IMR-90 (cell line): Measurements from ENCODE around the gene STAT6. TPM values are rescaled to one million over a fixed set of nuclear protein-coding genes. Genes with fewer than 3 reads are reported as not detected.

Experiments
- ATAC-seq: fragments of 200-7000 bp; cut with Tn5 transposase; 2 replicates; pipeline ENCODE4 v1.9.1; 2020; ENCODE audit warnings: low read depth, mild to moderate bottlenecking, moderate library complexity
- BruUV-seq: library from RNA; stranded (reverse); fragments of 400-500 nt; replicated peaks from 2 replicates; lab custom pipeline; 2021; lab: Mats Ljungman, UMichigan
- CTCF ChIA-PET: fragments of 300-600 bp; formaldehyde crosslinking; extraction: SDS; loops from one replicate; lab custom pipeline; 2021; ENCODE audit warnings: antibody characterized with exemption; lab: Yijun Ruan, JAX
- POLR2A ChIA-PET: fragments of 300-600 bp; sonication (Branson Sonifier 250); formaldehyde crosslinking; loops from one replicate; lab custom pipeline; 2022; ENCODE audit warnings: antibody characterized with exemption; ENCODE audit not compliant: unreplicated experiment; lab: Charles Lee
- DNase-seq: peaks from one replicate; pipeline ENCODE4 v3.0.0; 2013
- H2AFZ ChIP-seq: replicated peaks from 2 replicates; pipeline ENCODE3; 2013; ENCODE audit warnings: low read length, mild to moderate bottlenecking; ENCODE audit not compliant: poor library complexity
- H2AK5ac ChIP-seq: 2 replicates; pipeline ENCODE4 v1.6.1; 2013; ENCODE audit warnings: low read depth, low read length, inconsistent platforms
- H2AK9ac ChIP-seq: replicated peaks from 2 replicates; pipeline ENCODE3; 2013; ENCODE audit warnings: mild to moderate bottlenecking, low read depth, low read length, moderate library complexity; ENCODE audit not compliant: poor library complexity
- H2BK120ac ChIP-seq: 2 replicates; pipeline ENCODE4 v1.6.1; 2013; ENCODE audit warnings: low read depth, low read length, inconsistent platforms
- H2BK15ac ChIP-seq: 3 replicates; pipeline ENCODE4 v1.6.1; 2013; ENCODE audit warnings: low read depth, low read length, inconsistent platforms
- H2BK20ac ChIP-seq: 2 replicates; pipeline ENCODE4 v1.6.1; 2013; ENCODE audit warnings: low read depth, mild to moderate bottlenecking, inconsistent platforms, low read length, moderate library complexity
- H2BK5ac ChIP-seq: 2 replicates; pipeline ENCODE4 v1.6.1; 2013; ENCODE audit warnings: mild to moderate bottlenecking, low read depth, low read length, inconsistent platforms; ENCODE audit not compliant: poor library complexity, severe bottlenecking
- H3K14ac ChIP-seq: replicated peaks from 2 replicates; pipeline ENCODE4 v1.6.1; 2013; ENCODE audit warnings: low read depth, low read length, inconsistent platforms
- H3K18ac ChIP-seq: 2 replicates; pipeline ENCODE4 v1.6.1; 2013; ENCODE audit warnings: low read depth, low read length, control low read depth
- H3K23ac ChIP-seq: 2 replicates; pipeline ENCODE4 v1.6.1; 2013; ENCODE audit warnings: low read depth, low read length, inconsistent platforms
- H3K27ac ChIP-seq: 2 replicates; pipeline ENCODE4 v1.5.1; 2013; ENCODE audit warnings: mild to moderate bottlenecking, control low read depth, low read length; ENCODE audit not compliant: insufficient read depth
- H3K27me3 ChIP-seq: 2 replicates; pipeline ENCODE4 v1.6.1; 2013; ENCODE audit warnings: low read length; ENCODE audit not compliant: control insufficient read depth, insufficient read depth
- H3K36me3 ChIP-seq: 2 replicates; pipeline ENCODE4 v1.6.1; 2013; ENCODE audit warnings: low read length, mixed read lengths; ENCODE audit not compliant: control insufficient read depth, insufficient read depth
- H3K4ac ChIP-seq: 2 replicates; pipeline ENCODE4 v1.6.1; 2013; ENCODE audit warnings: low read depth, low read length, inconsistent platforms
- H3K4me1 ChIP-seq: 2 replicates; pipeline ENCODE4 v1.6.1; 2013; ENCODE audit warnings: low read length, mixed read lengths; ENCODE audit not compliant: control insufficient read depth, insufficient read depth
- H3K4me2 ChIP-seq: 2 replicates; pipeline ENCODE4 v1.6.1; 2013; ENCODE audit warnings: low read depth, mild to moderate bottlenecking, control low read depth, low read length, moderate library complexity
- H3K4me3 ChIP-seq: 2 replicates; pipeline ENCODE4 v1.5.1; 2013; ENCODE audit warnings: low read depth, mild to moderate bottlenecking, control low read depth, low read length, moderate library complexity; ENCODE audit not compliant: insufficient read depth
- H3K56ac ChIP-seq: 2 replicates; pipeline ENCODE4 v1.6.1; 2013; ENCODE audit warnings: low read length, inconsistent platforms; ENCODE audit not compliant: insufficient read depth; ENCODE audit errors: extremely low read depth
- H3K79me1 ChIP-seq, 2 experiments: 2 replicates each; pipeline ENCODE4 v1.6.1; 2013; ENCODE audit warnings: low read length in 2 of 2, inconsistent platforms in 1 of 2, low read depth in 1 of 2
- H3K9ac ChIP-seq: 2 replicates; pipeline ENCODE4 v1.6.1; 2013; ENCODE audit warnings: low read depth, low read length, control low read depth
- H3K9me1 ChIP-seq: 2 replicates; pipeline ENCODE4 v1.6.1; 2013; ENCODE audit warnings: low read length, inconsistent platforms; ENCODE audit not compliant: insufficient read depth
- H3K9me3 ChIP-seq: 2 replicates; pipeline ENCODE4 v1.6.1; 2013; ENCODE audit warnings: low read length; ENCODE audit not compliant: control insufficient read depth, insufficient read depth
- H4K20me1 ChIP-seq: 2 replicates; pipeline ENCODE4 v1.6.1; 2013; ENCODE audit warnings: low read length, inconsistent platforms; ENCODE audit not compliant: insufficient read depth
- H4K5ac ChIP-seq: 2 replicates; pipeline ENCODE4 v1.6.1; 2013; ENCODE audit warnings: mild to moderate bottlenecking, low read depth, low read length, control low read depth
- H4K8ac ChIP-seq, 2 experiments: 2 replicates each; pipeline ENCODE4 v1.6.1; 2013; ENCODE audit warnings: low read depth in 2 of 2, low read length in 2 of 2, control low read depth in 1 of 2, inconsistent platforms in 1 of 2
- H4K91ac ChIP-seq: 2 replicates; pipeline ENCODE4 v1.6.1; 2013; ENCODE audit warnings: low read depth, low read length, inconsistent platforms; ENCODE audit not compliant: insufficient read depth
- FOS ChIP-seq: fragments of 150-350 bp; IDR thresholded peaks from 2 replicates; pipeline ENCODE4 v1.6.1; 2016; ENCODE audit warnings: low read depth, low read length
- MXI1 ChIP-seq: IDR thresholded peaks from 2 replicates; pipeline ENCODE4 v1.6.1; 2012; ENCODE audit warnings: low read depth, mild to moderate bottlenecking, low read length, moderate library complexity, borderline replicate concordance
- NFE2L2 ChIP-seq: fragments of 150-350 bp; IDR thresholded peaks from 2 replicates; pipeline ENCODE4 v1.6.1; 2016; ENCODE audit warnings: low read depth, mild to moderate bottlenecking, low read length
- RCOR1 ChIP-seq: IDR thresholded peaks from 2 replicates; pipeline ENCODE4 v1.6.1; 2012; ENCODE audit warnings: mild to moderate bottlenecking, low read length, improper control_type of control experiment; ENCODE audit not compliant: insufficient replicate concordance
- WGBS, 2 experiments: methylation state at CpG; one replicate each; pipeline versions ENCODE4 v1.1.5 to v1.1.7; 2013; ENCODE audit warnings: missing lambda C conversion rate in 2 of 2; ENCODE audit not compliant: insufficient read length in 1 of 2; ENCODE audit errors: extremely low coverage in 2 of 2; 5-methylcytosine and 5-hydroxymethylcytosine counted together
- dilution Hi-C: fragments of 300-500 bp; cut with HindIII; formaldehyde crosslinking; loops from one replicate; pipeline ENCODE4 v1.14.3; 2018; ENCODE audit warnings: low sequenced_read_pairs; ENCODE audit not compliant: unreplicated experiment
- in situ Hi-C: fragments of 300-500 bp; cut with MboI; formaldehyde crosslinking; loops from 3 replicates; pipeline ENCODE4 v1.14.3; 2019; ENCODE audit warnings: low sequenced_read_pairs, inconsistent platforms, mixed read lengths
- intact Hi-C: fragments of 100-400 bp; cut with micrococcal nuclease; formaldehyde crosslinking; loops from 2 replicates; pipeline ENCODE4 v1.10.0; 2022
- polyA plus RNA-seq, 3 experiments: library from polyadenylated mRNA; depleted of rRNA; stranded (reverse); fragments of >200 nt; gene quantifications; 2 replicates each; pipeline ENCODE4 v1.2.3, GENCODE V29; 2012; ENCODE audit warnings: low replicate concordance in 1 of 3
- total RNA-seq: library from RNA; depleted of rRNA; stranded (reverse); fragments of >200 nt; gene quantifications from 2 replicates; pipeline ENCODE4 v1.2.3, GENCODE V29; 2012
- TF ChIP-seq, protein P1 (sequence below): fragments of 150-350 bp; IDR thresholded peaks from 2 replicates; pipeline ENCODE4 v1.6.1; 2017; ENCODE audit warnings: mild to moderate bottlenecking, antibody characterized with exemption, low read length, low read depth

STAT6 gene
- total and polyA plus RNA-seq, 2 of the 4 experiments (the other 2 are of a cell fraction), result 43.4 to 96.9 TPM

DNA sequence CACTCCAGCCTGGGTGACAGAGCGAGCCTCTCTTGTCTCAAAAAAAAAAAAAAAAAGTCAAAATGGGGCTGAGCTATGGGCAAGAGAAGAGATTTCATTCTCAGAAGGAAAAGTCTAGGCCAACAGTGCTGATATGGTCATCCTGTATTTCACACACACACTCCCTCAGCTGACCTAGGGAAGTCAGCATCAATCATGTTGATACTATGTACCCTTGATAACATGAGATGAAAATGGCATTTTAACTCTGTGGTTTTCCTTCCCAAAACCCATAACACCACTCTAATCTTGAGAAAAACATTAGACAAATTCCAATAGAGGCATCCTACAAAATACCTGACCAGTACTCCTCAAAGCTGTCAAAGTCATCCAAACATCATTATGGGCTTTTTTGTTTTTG lies 30.3 kb downstream of the STAT6 start:
- H3K23ac ChIP-seq, result no peak overlapping the region
- no peak overlapping the region for H3K56ac ChIP-seq
- H4K5ac ChIP-seq, result no peak overlapping the region
- DNase-seq, result no peak
- WGBS, 2 experiments, result no CpG with 5 or more reads among the region's 1 CpG
- ChIA-PET CTCF (no interaction called here), POLR2A (no interaction called here)
- in situ Hi-C loops, result no loop called here
- H2BK20ac ChIP-seq, result no peak overlapping the region
- no TSS peak for BruUV-seq
- no peak overlapping the region for H2AFZ ChIP-seq
- TF ChIP-seq, protein P1, sequence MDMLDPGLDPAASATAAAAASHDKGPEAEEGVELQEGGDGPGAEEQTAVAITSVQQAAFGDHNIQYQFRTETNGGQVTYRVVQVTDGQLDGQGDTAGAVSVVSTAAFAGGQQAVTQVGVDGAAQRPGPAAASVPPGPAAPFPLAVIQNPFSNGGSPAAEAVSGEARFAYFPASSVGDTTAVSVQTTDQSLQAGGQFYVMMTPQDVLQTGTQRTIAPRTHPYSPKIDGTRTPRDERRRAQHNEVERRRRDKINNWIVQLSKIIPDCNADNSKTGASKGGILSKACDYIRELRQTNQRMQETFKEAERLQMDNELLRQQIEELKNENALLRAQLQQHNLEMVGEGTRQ, result no peak
- TF ChIP-seq RCOR1 (no peak), NFE2L2 (no peak), FOS (no peak), MXI1 (no peak)
- no peaks in the 10 kb centered on the region for H3K9me3 ChIP-seq
- ATAC-seq, result no peak
- no peaks in the 10 kb centered on the region for H4K20me1 ChIP-seq
- H2BK5ac ChIP-seq, result no peak overlapping the region
- no peak overlapping the region for H2BK120ac ChIP-seq
- H3K36me3 ChIP-seq, result no peaks in the 10 kb centered on the region; the same call in 1 of the 2 replicates
- H3K4me3 ChIP-seq, result no peak overlapping the region
- no peak overlapping the region for H2BK15ac ChIP-seq
- no peak overlapping the region for H2AK5ac ChIP-seq
- H3K9ac ChIP-seq, result no peak overlapping the region
- H4K91ac ChIP-seq, result no peak overlapping the region
- intact Hi-C loops, result no loop called here
- peaks cover 7% of the 10 kb centered on the region for H3K9me1 ChIP-seq
- no peak overlapping the region for H2AK9ac ChIP-seq
- no peak overlapping the region for H3K18ac ChIP-seq
- H3K27me3 ChIP-seq, result no peaks in the 10 kb centered on the region
- no peak overlapping the region for H3K4me2 ChIP-seq
- H4K8ac ChIP-seq, result no peak overlapping the region
- peaks cover 5 to 31% of the 10 kb centered on the region in 2 experiments; a peak in 3 of 4 replicates for H3K79me1 ChIP-seq
- H3K4me1 ChIP-seq, result peaks cover 7% of the 10 kb centered on the region
- dilution Hi-C loops, result no loop called here
- no peak overlapping the region for H3K14ac ChIP-seq
- H3K27ac ChIP-seq, result no peak overlapping the region
- H3K4ac ChIP-seq, result no peak overlapping the region
